SU-DHL-6 (cell line): Measurements from ENCODE around the gene DEAF1.

Source experiments
- H2AFZ ChIP-seq: fragments of 200-600 bp; sonication (generic); 2 replicates; pipeline ENCODE4 v1.6.1; 2014; ENCODE audit warnings: low read depth, mild to moderate bottlenecking, moderate library complexity, mixed read lengths, antibody characterized with exemption, low read length; ENCODE audit not compliant: severe bottlenecking
- H3F3A ChIP-seq: fragments of 200-600 bp; shearing (Covaris generic); 2 replicates; pipeline ENCODE4 v1.6.0; 2016; ENCODE audit warnings: antibody characterized with exemption, mild to moderate bottlenecking; ENCODE audit not compliant: insufficient read depth
- H3K27ac ChIP-seq: fragments of 200-600 bp; sonication (generic); 2 replicates; pipeline ENCODE4 v1.5.1; 2016; ENCODE audit warnings: low read depth, mild to moderate bottlenecking, low read length, moderate library complexity, mixed read lengths
- H3K27me3 ChIP-seq: fragments of 200-600 bp; sonication (generic), shearing (Covaris generic); 2 replicates; pipeline ENCODE4 v1.6.0; 2014; ENCODE audit warnings: mild to moderate bottlenecking, low read length
- H3K36me3 ChIP-seq: fragments of 200-600 bp; sonication (generic); 2 replicates; pipeline ENCODE4 v1.6.1; 2014; ENCODE audit warnings: mild to moderate bottlenecking, low read length, mixed read lengths
- H3K4me2 ChIP-seq: fragments of 300-600, 200-600 bp; shearing (Covaris generic), sonication (generic); 2 replicates; pipeline ENCODE4 v1.6.0; 2014; ENCODE audit warnings: low read length, low read depth, mild to moderate bottlenecking; ENCODE audit not compliant: poor library complexity, severe bottlenecking
- H3K4me3 ChIP-seq: fragments of 200-600 bp; sonication (generic); 2 replicates; pipeline ENCODE4 v1.5.1; 2014; ENCODE audit warnings: antibody characterized with exemption, low read length, mild to moderate bottlenecking, mixed read lengths; ENCODE audit not compliant: insufficient read depth, poor library complexity, severe bottlenecking
- H3K79me2 ChIP-seq: fragments of 200-600 bp; sonication (generic); 2 replicates; pipeline ENCODE4 v1.6.1; 2014; ENCODE audit warnings: mild to moderate bottlenecking, low read length, moderate library complexity; ENCODE audit not compliant: insufficient read depth
- H3K9ac ChIP-seq: fragments of 200-600 bp; sonication (generic); 2 replicates; pipeline ENCODE4 v1.7.0; 2014; ENCODE audit warnings: mild to moderate bottlenecking, low read length
- H3K9me2 ChIP-seq: fragments of 200-600 bp; sonication (generic); replicated peaks from 2 replicates; pipeline ENCODE4 v1.6.1; 2014; ENCODE audit warnings: low read length; ENCODE audit not compliant: insufficient read depth
- H3K9me3 ChIP-seq: fragments of 200-600 bp; sonication (generic); 2 replicates; pipeline ENCODE4 v1.6.1; 2014; ENCODE audit warnings: low read length, mixed read lengths; ENCODE audit not compliant: insufficient read depth
- H4K20me1 ChIP-seq: fragments of 200-600 bp; sonication (generic); 2 replicates; pipeline ENCODE4 v1.6.1; 2014; ENCODE audit warnings: low read depth, mild to moderate bottlenecking, antibody characterized with exemption, low read length, moderate library complexity, mixed read lengths
- CTCF ChIP-seq: fragments of 200-600 bp; sonication (generic); IDR thresholded peaks from one replicate; pipeline ENCODE4 v1.5.1; 2017; ENCODE audit warnings: antibody characterized with exemption, mild to moderate bottlenecking, low read length, moderate library complexity; ENCODE audit not compliant: insufficient read depth, poor library complexity, severe bottlenecking
- EZH2phosphoT487 ChIP-seq: fragments of 200-600 bp; sonication (generic), shearing (Covaris generic); conservative IDR thresholded peaks from 2 replicates; pipeline ENCODE4 v1.6.1; 2018; ENCODE audit warnings: mild to moderate bottlenecking, antibody characterized with exemption, low read length, moderate library complexity, mixed read lengths

DEAF1 gene

GRCh38 chr11:625636-626268 lies 69.3 kb downstream of the DEAF1 start:
- H3K9me3 ChIP-seq = no peaks in the 10 kb centered on the region
- H3K9ac ChIP-seq = no peak overlapping the region
- no peak for TF ChIP-seq EZH2phosphoT487
- H4K20me1 ChIP-seq = no peaks in the 10 kb centered on the region
- H3K4me2 ChIP-seq = no peak overlapping the region
- H3K79me2 ChIP-seq = no peaks in the 10 kb centered on the region
- no peaks in the 10 kb centered on the region for H3K36me3 ChIP-seq
- no peak overlapping the region for H3K27ac ChIP-seq
- H3K9me2 ChIP-seq = no peaks in the 10 kb centered on the region
- 0 out of 2 replicates have a peak, but pooled peaks cover 12% of the 10 kb centered on the region for H3F3A ChIP-seq
- H2AFZ ChIP-seq = no peak overlapping the region
- H3K4me3 ChIP-seq = no peak overlapping the region
- H3K27me3 ChIP-seq = no peaks in the 10 kb centered on the region

- Histone ChIP-seq H3K9ac (no peak within 1 kb of the TSS), H3K36me3 (no peaks in the 10 kb centered on the region), H3K79me2 (no peaks in the 10 kb centered on the region), H3K4me3 (no peak within 1 kb of the TSS), H4K20me1 (no peaks in the 10 kb centered on the region), H3K27ac (no peak within 1 kb of the TSS), H3K9me3 (no peaks in the 10 kb centered on the region), H3F3A (0 out of 2 replicates have a peak, but pooled peaks cover 12% of the 10 kb centered on the region), H3K4me2 (no peak within 1 kb of the TSS), H3K9me2 (no peaks in the 10 kb centered on the region), H3K27me3 (no peaks in the 10 kb centered on the region), H2AFZ (no peak within 1 kb of the TSS)
- TF ChIP-seq EZH2phosphoT487 (no peak), CTCF (no peak)
Observed at GRCh38 chr11:624705-625635, 70.1 kb downstream of the DEAF1 start, which contains the start of gene CDHR5. Gene CDHR5, minus strand, starts transcription at chr11:624955. Its CDS starts 53 bp downstream, at chr11:624902.

GRCh38 chr11:623999-624704 lies 70.9 kb downstream of the DEAF1 start:
- no peak overlapping the region for H3K9ac ChIP-seq
- TF ChIP-seq EZH2phosphoT487 (no peak), CTCF (no peak)
- H3K4me2 ChIP-seq = no peak overlapping the region
- no peak overlapping the region for H3K27ac ChIP-seq
- H3K9me2 ChIP-seq = no peaks in the 10 kb centered on the region
- no peak overlapping the region for H2AFZ ChIP-seq
- no peaks in the 10 kb centered on the region for H3K36me3 ChIP-seq
- H3K9me3 ChIP-seq = no peaks in the 10 kb centered on the region
- H3F3A ChIP-seq = 0 out of 2 replicates have a peak, but pooled peaks cover 12% of the 10 kb centered on the region
- H4K20me1 ChIP-seq = no peaks in the 10 kb centered on the region
- no peak overlapping the region for H3K4me3 ChIP-seq
- H3K79me2 ChIP-seq = no peaks in the 10 kb centered on the region
- H3K27me3 ChIP-seq = no peaks in the 10 kb centered on the region
